IPS-18c (cell line): ENCODE measurements around the gene PDX1.
"Not testable (repeated sequence)": the region's sequence is repeated elsewhere in the genome, so short reads cannot be mapped to it uniquely, and the experiment has no call there.

Experiments used
- H3K4me3 ChIP-seq: 2 replicates; pipeline ENCODE4 v1.7.0; 2013; ENCODE audit warnings: low read depth, mild to moderate bottlenecking, low read length, moderate library complexity; ENCODE audit not compliant: insufficient read depth
- H3K9me3 ChIP-seq: one replicate; pipeline ENCODE4 v1.6.1; 2013; ENCODE audit warnings: mild to moderate bottlenecking, low read length, moderate library complexity; ENCODE audit not compliant: control insufficient read depth, insufficient read depth

The PDX1 gene

DNA sequence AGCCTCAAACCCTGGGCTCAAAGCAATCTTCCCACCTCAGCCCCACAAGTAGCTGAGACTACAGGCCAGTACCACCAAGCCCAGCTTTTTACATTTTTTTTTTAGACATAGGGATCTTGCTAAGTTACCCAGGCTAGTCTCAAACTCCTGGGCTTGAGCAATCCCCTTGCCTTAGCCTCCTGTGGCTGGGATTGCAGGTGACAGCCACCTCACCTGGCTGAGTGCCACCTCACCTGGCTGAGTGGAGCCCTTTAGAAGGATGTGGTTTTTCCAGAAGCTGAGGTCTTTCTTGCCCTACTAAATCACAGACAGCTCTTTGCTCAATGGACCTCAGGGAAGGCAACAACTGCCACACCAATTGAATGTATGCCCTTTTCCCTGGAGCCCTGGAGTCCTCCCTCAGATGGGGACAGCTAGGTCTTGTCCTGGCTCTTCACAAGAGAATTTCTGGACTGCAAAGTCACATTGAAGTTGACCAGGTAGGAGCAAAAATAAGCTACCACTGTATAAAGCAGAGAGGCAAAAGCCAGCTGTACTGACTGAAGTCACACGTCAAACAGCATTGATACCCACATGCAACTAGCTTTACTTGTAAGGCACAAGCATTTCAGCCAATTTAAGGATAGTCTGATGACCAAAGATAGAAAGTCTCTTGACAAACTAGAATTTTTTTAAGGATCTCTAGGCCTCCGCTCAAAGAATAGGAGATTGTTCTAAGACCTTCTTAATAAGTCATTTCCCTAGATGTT is 14.0 kb downstream of the PDX1 start:
- Histone ChIP-seq H3K4me3 (no peak overlapping the region), H3K9me3 (no peaks in the 10 kb centered on the region)

DNA sequence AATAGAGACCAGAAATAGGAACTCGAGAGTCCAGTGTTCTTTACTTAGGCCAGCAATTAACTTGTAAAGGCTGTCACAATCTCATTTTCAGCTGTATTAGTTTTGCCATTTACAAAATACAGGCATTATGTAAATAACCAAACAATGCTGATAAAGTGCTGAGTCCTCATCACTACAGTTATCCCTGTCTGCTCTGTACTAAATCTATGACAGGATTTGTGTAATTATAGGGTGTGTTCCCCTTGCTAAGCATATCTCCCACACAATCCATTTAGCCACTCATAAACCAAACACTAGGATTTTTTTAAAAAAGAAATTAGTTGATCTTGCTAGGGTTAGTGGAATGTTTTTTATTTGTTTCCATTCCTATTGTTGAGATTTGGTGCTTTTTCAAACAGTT is 23.2 kb downstream of the PDX1 start:
- no peak overlapping the region for H3K4me3 ChIP-seq
- H3K9me3 ChIP-seq = no peaks in the 10 kb centered on the region

DNA sequence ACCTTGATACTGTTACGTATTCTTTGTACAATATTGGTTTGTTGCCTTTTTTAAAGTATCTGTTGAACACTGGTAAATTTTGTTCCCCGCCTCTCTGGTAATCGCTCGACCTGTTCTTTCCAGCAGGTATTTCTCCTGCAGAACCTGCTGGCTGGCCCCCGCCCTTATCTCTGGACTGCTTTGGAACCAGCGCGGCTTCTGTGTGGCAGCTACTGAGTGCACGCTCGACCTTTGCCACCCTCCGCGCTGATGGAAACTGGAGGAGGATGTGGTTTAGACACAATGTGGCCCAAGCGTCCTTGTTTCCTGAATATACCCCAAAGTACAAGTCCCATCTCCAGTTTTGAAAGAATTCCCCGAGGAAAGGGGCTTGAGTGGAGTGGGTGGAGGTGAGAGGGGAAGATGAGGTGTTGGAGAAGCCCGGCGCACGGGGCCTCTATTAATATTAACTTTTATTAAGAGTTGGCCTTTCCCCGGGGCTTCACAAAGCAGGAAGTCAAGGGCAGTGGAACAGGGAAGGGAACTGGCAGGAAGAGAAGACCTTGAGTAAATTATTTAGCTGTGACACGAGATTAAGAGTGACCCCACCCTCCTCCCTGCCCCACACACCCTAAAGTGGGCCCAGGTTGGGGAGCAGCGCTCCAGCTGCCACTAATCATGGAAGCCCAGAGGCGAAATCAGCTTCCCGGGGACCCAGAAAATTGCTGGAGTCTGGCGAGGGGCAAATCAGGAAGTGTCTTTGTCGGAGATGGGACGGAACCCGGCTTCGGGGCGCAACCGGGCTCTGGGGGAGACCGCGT is 33.3 kb downstream of the PDX1 start:
- Histone ChIP-seq H3K4me3 (peak overlapping the region; percentile 34; the same call in 1 of the 2 replicates), H3K9me3 (no peaks in the 10 kb centered on the region)

DNA sequence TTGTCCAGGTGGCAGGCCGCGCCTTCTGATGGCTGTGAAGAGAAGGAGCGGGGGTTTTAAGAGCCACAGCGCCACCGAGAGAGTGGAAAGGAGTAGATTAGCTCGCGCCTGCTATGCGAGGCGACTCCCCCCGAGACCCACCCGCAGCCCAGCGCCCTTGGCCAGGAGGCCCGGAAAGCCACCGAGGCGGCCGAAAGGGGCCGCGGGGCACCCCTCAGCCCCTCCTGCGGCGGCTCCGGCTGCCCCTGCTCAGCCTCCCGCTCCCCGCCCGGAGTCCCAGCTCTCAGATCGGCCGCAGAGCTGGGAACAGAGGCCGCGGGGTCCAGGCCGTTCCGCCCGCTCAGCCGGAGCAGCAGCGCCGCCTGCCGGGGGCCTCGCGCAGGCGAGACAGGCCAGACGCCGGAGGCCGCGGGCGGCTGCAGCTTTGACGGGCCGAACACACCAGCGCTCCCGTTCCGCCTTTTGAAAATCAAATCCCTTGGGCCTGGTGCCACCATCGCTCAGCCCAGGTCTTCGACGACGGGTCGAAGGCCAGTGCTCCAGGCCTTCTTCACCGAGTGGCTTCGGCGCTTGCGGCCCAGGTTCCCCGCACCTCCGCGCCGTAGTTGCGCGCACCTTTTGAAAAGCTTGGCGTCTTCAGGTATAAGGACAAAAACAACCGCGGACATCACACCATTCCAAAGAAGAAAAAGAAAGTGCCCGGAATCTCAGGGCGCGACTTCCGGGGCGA is 34.0 kb downstream of the PDX1 start:
- H3K9me3 ChIP-seq = no peaks in the 10 kb centered on the region
- peak overlapping the region; percentile 46; the same call in 1 of the 2 replicates for H3K4me3 ChIP-seq

DNA sequence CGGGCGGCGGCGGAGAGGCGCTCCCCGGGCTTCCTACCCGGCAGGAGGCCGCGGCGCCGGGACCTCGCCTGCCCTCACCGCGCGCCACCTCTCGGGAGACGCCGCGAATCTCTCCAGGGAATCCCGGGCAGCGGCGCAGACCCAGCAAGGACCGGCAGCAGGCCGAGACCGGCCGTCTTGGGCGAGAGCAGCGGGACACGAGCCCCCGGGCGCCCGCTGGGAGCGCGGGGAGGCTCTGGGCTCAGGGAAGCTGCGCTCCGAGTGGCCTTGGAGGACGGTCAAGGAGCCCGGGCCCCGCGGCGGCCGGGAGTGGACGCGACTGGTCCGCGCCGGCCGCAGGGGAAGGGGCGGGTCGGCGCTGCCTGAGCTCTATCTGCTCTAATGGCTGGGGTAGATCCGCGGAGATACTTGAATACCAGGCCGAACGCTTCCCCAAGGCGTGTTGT is 34.6 kb downstream of the PDX1 start:
- no peaks in the 10 kb centered on the region for H3K9me3 ChIP-seq
- H3K4me3 ChIP-seq = peak overlapping the region; percentile 46; the same call in 1 of the 2 replicates

DNA sequence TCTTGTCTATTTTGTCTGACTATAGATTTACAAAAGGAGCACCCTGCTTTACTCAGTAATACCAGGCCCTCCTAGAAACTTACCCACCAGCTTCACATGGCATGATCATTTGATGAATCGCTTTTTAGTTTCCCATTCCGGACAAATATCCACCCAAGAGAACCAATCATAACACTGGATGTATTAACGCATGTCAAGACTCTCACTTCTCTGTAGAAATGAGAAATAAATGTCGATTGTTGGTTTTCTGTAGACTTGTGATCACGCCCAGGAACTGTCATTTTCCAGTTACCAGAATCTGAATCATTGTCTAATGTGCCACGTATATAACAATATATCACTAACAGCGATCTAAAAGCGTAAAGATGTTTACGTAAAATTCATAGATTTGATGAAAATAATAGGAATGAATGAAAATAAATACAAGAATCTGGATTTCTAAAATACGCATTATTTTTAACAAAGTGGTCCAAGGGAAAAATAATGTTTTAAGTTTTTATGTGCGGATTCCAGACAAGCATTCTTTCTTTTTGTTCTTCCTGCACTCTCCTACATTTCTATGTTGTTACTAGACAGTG is 35.3 kb downstream of the PDX1 start:
- Histone ChIP-seq H3K4me3 (no peak overlapping the region; the same call in 1 of the 2 replicates), H3K9me3 (no peaks in the 10 kb centered on the region)

DNA sequence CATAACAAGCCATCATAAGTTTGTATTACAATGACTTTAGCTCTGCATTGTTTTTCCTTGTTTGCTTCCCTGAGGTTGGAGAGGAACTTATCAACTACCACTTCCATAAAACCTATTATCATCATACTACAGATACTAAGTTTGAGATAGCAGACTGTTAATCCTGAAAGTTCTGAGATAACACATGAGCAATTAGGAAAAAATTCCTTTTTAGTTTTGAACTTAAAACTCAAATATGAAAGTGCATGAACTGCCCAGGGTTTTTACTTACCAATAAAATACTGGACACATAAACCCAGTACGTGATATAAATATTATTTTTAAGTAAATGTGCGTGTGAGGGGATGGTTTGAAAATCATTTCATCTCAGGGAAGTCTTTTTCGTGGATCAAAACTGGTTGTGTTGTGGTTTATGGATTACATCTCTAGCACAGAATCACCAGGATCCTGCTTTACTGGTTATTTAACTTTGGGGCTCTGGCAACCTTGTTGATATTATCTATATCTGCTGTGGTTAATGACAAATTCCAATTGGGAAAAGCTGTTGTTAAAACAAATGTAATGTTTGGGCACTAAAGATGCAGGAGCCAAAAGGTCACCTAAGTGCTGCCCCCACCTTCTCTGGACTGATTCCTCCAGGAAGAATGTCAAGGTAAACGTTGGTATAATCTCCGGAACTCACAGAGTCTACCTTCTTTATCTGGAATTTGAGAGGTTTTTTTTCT is 36.9 kb downstream of the PDX1 start:
- Histone ChIP-seq H3K9me3 (no peaks in the 10 kb centered on the region), H3K4me3 (no peak overlapping the region)

DNA sequence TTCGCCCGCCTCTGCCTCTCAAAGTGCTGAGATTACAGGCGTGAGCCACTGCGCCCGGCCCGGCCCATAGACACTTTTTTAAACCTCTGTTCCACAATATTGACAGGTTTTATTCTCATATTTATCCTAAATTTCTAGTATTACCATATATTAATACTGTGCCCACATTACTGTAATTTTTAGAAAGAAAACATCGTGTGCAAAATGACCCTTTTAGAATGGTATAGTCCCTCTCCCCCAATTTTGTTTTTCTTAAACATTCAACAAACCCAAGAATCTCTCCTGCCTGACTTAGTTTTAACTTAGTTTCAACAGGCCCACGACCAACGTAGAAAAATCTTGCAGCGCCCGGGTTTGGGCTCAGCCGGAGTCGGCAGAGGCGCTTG is 40.2 kb downstream of the PDX1 start:
- no peaks in the 10 kb centered on the region for H3K9me3 ChIP-seq
- no peak overlapping the region for H3K4me3 ChIP-seq

DNA sequence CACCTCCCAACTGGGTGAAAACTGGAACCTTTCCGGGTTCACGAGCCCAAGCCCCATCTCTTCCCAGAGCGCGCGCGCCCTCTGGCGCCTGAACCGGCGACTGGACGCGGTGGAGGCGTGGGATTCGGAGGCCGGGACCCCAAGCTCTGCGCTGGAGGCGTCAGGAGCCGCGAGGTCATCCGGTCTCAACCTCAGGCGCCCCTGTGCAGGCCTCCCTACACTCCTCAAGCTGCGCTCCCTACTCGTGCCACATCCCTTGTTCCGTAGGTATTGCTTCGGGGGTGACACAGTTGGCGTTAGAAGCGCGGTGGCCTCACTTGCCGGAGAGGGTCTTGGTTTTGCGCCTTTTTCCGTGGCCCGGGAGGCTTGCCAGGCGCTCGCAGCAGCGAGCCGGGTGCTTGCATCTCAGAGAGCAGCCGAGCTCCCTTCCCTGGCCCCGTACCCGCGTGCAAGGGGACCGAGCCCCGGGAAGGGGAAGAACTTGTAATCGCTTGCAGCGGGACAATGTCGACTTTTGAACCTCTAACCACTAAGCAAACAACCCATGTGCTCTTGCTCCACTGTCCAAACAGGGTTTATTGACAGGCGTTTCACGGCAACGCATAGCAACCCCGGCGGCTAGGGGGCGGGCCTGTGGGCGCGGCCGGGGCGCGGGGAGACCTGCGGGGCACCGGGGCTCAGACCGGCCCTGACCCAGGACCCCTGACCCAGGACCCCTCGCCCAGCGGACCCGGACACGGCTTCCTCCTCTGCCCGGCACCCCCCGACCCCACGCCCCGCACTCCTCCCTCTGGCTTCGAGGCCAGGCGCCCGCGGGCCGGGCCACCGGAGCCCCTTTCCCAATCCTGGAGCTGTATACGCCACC is 40.8 kb downstream of the PDX1 start:
- no peak overlapping the region; the same call in 1 of the 2 replicates for H3K4me3 ChIP-seq

DNA sequence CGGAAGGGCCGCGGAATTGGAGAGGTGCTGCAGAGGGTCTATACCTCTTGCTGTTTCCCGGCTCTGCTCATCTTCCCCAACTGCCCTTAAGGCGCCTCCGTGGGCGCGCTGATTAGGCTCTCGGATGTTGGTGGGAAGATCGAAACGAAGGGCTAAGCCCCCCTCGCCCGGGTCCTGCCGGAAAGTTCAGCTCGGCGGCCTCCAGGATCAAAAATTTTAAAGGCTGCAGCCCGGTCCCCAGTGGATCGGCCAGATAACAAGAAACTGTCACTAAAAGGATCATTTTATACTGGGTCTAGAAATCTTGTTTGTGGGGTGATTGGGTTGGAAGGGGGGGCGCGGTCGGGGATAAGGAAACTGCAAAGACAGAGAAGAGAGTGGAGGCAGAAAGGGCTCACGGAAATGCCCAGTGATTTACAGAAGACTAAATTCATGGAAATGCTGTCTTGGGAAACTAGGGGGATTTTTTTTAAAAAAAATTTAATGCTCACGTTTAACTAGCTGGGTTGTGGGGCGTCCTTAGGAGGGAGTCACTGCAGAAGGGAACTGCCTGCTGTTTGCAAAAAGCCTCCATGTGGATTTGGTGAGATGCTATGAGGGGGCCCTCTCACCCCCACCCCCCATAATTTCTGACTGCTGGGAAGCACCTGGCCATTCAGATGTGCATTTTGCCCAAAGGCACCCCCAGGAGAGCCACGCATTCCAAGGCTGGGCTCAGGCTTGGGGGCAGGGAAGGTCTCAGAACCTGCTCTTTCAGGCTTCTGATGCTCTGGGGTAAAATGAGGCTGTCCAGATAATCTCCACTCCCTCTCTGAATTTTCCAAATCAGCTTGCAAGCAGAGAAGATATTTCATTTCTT is 41.7 kb downstream of the PDX1 start:
- no peak overlapping the region; the same call in 1 of the 2 replicates for H3K4me3 ChIP-seq
- no peaks in the 10 kb centered on the region for H3K9me3 ChIP-seq

More for the DNA sequence above, 40.8 kb downstream of the PDX1 start:
- H3K9me3 ChIP-seq = no peaks in the 10 kb centered on the region

DNA sequence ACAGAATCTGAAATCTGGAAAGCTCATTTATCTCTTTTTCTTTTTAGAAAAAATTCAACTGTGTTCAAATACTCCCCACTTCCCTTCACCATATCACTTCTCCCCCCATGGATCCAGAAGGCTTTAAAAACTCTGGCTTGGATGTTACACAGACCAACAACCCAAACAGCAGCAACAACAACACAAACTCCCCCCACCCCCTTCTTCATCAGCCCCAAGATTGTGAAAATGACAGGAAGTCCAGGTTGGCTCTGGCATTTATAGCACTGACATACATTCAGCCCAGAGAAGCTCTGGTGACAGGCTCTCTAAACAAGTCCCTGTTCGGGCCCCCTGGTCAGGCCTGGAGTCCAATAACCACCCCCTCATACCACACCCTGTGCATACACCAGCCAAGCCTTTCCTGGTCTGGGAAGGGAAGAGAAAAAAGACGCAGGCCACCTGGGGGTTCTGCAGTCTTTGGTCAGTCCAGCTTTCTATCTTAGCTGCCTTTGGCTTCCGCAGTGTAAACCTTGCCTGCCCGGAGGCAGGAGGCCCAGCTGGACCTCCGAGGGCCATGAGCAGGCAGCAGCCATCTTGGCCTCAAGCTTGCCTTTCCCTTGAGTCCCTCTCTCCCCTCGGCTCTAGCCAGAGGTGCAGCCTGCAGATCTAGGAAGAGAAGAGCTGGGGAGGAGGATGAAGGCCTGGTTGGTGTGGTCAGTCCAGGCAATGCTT is 42.5 kb downstream of the PDX1 start:
- 0 out of 2 replicates have a peak overlapping the region, but pooled peaks have one; percentile 1 for H3K4me3 ChIP-seq
- H3K9me3 ChIP-seq = no peaks in the 10 kb centered on the region

DNA sequence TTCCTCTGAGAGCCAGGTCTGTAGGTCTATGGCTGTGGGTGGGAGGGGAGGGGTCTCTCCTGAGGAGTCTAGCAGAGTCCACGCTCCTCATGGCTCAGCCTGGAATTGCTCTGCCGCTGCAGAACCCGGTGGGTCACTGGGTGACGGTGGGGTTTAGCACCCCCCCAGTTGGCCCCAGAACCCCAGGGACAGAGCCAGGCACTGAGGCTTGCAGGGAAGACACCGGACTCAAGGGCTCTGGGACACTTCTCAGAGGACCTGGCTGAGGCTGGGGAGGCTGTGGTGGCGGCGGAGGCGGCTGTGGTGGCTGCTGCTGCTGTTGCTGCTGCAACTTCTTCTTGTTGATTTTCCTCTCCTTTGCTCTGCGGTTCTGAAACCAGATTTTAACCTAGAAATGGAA is 43.2 kb downstream of the PDX1 start:
- no peaks in the 10 kb centered on the region for H3K9me3 ChIP-seq
- H3K4me3 ChIP-seq = no peak overlapping the region

DNA sequence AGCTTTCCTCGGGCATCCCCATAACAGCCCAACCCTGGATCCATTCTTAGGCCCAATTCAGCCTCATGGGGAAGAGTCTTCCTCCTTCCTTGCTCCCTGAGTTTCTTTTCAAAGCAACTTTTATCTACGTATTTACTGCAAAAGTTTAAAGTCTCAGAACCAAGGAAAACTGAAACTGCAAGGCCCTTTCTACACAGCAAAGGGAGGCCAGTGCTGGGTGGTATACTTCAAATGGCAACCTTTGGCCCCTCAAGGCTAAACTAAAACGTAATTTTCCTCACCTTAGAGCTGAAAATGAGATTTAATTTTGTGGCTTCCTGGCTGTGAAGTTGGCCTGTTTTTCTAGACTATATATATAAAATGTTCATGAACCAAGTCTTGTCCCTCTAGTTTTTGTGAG is 43.7 kb downstream of the PDX1 start:
- H3K4me3 ChIP-seq = no peak overlapping the region
- H3K9me3 ChIP-seq = no peaks in the 10 kb centered on the region

DNA sequence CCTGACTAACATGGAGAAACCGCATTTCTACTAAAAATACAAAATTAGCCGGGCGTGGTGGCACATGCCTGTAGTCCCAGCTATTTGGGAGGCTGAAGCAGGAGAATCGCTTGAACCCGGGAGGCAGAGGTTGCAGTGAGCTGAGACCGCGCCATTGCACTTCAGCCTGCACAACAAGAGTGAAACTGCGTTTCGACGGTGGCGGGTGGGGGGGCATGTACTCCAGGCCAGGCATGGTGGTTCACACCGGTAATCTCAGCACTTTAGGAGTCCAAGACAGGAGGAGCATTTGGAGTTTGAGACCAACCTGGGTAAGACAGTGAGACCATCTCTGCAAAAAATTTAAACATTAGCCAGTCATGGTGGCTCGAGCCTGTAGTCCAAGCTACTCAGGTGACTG is 44.4 kb downstream of the PDX1 start:
- not testable (repeated sequence) for H3K4me3 ChIP-seq, H3K9me3 ChIP-seq
